ENCODE measurements around the gene SFXN4. TPM values are rescaled to one million over a fixed set of nuclear protein-coding genes. Genes with fewer than 3 reads are reported as not detected.

Gene SFXN4
- total and polyA plus RNA-seq, 2 of the 13 experiments (the other 11 are each of a cell fraction or from before 2014, with no cell fraction given) = 47.7 to 64.9 TPM

GRCh38 chr10:119131512-119132240 is 33.8 kb downstream of the SFXN4 start (continued):
- TF ChIP-seq FUBP1 (CRISPR knock-in tag; IDR thresholded peaks at IDR 0.05; ENCODE audit: borderline replicate concordance) (no peak), FOXK1 (CRISPR knock-in tag; IDR thresholded peaks at IDR 0.05; ENCODE audit: borderline replicate concordance, low read depth) (no peak), SRF (IDR thresholded peaks at IDR 0.05; ENCODE audit: low read depth, low read length) (no peak), GLMP (CRISPR knock-in tag; IDR thresholded peaks at IDR 0.05; ENCODE audit: borderline replicate concordance) (no peak)

- Histone ChIP-seq H3K9me3 (ENCODE audit: low read length) (no peaks in the 10 kb centered on the region), H2AFZ (ENCODE audit: low read length) (no peak overlapping the region), H3K36me3 (replicated peaks in 1 of 2; ENCODE audit: control insufficient read depth in 1 of 2, insufficient read depth in 2 of 2, low read length in 2 of 2) (peaks cover 14 to 62% of the 10 kb centered on the region in 2 experiments), H3K27ac (ENCODE audit: extremely low read length, insufficient read depth, low read length) (no peak overlapping the region), H3K27me3 (ENCODE audit: control insufficient read depth in 1 of 2, insufficient read depth in 2 of 2, low read length in 2 of 2) (no peaks in the 10 kb centered on the region), H3K9ac (ENCODE audit: insufficient read depth, low read depth, low read length) (no peak overlapping the region), H3K4me2 (ENCODE audit: low read depth, low read length) (no peak overlapping the region), H3K79me2 (ENCODE audit: insufficient read depth, low read length) (no peaks in the 10 kb centered on the region), H4K20me1 (ENCODE audit: insufficient read depth, low read length) (no peaks in the 10 kb centered on the region), H3K4me3 (replicated peaks in 1 of 3; ENCODE audit: insufficient read depth in 1 of 3, low read depth in 2 of 3, low read length in 3 of 3) (no peak overlapping the region), H3K4me1 (ENCODE audit: insufficient read depth, low read length) (peaks cover 32% of the 10 kb centered on the region)
- no TSS peak for BruUV-seq (replicated peaks)
- ChIA-PET POLR2A (interaction anchor here (1.3 kb wide), 1 partner anchor 9 kb away, joined by 4 read pairs; no protein-coding TSS in a partner anchor), CTCF (ENCODE audit: low intra/inter-chr PET ratio, low total read pairs) (no interaction called here)
- 91% methylated on average over 4 of the region's 4 CpGs for WGBS (ENCODE audit: low lambda C conversion rate)
- no peak for ATAC-seq
- in situ Hi-C loops (cut with HindIII; ENCODE audit: extremely low pct_ligation_motif_present, low pct_unique_long_range_greater_than_20kb) = no loop called here
- no peak for FAIRE-seq
- DNase-seq (ENCODE audit: low spot score) = no peak
- intact Hi-C loops (cut with micrococcal nuclease; ENCODE audit: unreplicated experiment) = no loop called here
- TF ChIP-seq, protein P1, sequence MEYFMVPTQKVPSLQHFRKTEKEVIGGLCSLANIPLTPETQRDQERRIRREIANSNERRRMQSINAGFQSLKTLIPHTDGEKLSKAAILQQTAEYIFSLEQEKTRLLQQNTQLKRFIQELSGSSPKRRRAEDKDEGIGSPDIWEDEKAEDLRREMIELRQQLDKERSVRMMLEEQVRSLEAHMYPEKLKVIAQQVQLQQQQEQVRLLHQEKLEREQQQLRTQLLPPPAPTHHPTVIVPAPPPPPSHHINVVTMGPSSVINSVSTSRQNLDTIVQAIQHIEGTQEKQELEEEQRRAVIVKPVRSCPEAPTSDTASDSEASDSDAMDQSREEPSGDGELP (IDR thresholded peaks at IDR 0.05; ENCODE audit: borderline replicate concordance, low read depth) = no peak
- TF ChIP-seq ZBTB20 (CRISPR knock-in tag; IDR thresholded peaks at IDR 0.05; ENCODE audit: borderline replicate concordance, low read depth) = no peak
- no peak for TF ChIP-seq CSRNP2 (CRISPR knock-in tag; conservative IDR thresholded peaks at IDR 0.05; ENCODE audit: low read depth)
- TF ChIP-seq TOE1 (CRISPR knock-in tag; IDR thresholded peaks at IDR 0.05) = no peak
- no peak for TF ChIP-seq ZNF136 (CRISPR knock-in tag; IDR thresholded peaks at IDR 0.05; ENCODE audit: low read depth)
- TF ChIP-seq ZNF282 (IDR thresholded peaks at IDR 0.05; ENCODE audit: partially characterized antibody) = no peak
- TF ChIP-seq ZFY (CRISPR knock-in tag; IDR thresholded peaks at IDR 0.05) = no peak
Measured at GRCh38 chr10:119129721-119130120, 35.8 kb downstream of the SFXN4 start.
